ENCODE results near the gene RERE. TPM values are rescaled to one million over a fixed set of nuclear protein-coding genes. Genes with fewer than 3 reads are reported as not detected.

Gene RERE
- total RNA-seq, 1 experiment from 2014 or later: 40.6 TPM

GRCh38 chr1:8589571-8589970, 227.9 kb downstream of the RERE start:
- Histone ChIP-seq H3K4me3 (replicated peaks in 1 of 2; ENCODE audit: low read depth in 1 of 2, low read length in 2 of 2) (no peak overlapping the region), H3K4me2 (ENCODE audit: low read length) (no peak overlapping the region), H3K27me3 (ENCODE audit: insufficient read depth, low read length) (no peaks in the 10 kb centered on the region), H3K9me3 (ENCODE audit: control insufficient read depth in 1 of 2, insufficient read depth in 1 of 2, low read depth in 1 of 2, low read length in 2 of 2) (no peaks in the 10 kb centered on the region), H3K36me3 (ENCODE audit: control insufficient read depth in 1 of 2, insufficient read depth in 2 of 2, low read length in 2 of 2) (no peaks in the 10 kb centered on the region), H2AFZ (ENCODE audit: low read depth, low read length, poor library complexity, severe bottlenecking) (no peak overlapping the region), H3K9me2 (ENCODE audit: insufficient read depth) (no peaks in the 10 kb centered on the region), H3K9ac (ENCODE audit: low read length) (no peak overlapping the region), H3K79me2 (ENCODE audit: insufficient read depth, low read length) (0 out of 2 replicates have a peak, but pooled peaks cover 7% of the 10 kb centered on the region), H3K4me1 (ENCODE audit: control insufficient read depth in 1 of 2, insufficient read depth in 2 of 2, low read length in 2 of 2) (no peaks in the 10 kb centered on the region), H3K27ac (ENCODE audit: low read depth, low read length) (no peak overlapping the region), H4K20me1 (ENCODE audit: insufficient read depth) (no peaks in the 10 kb centered on the region)
- ChIA-PET RAD21 (ENCODE audit: low non-redundant PET in 1 of 2, low total read pairs in 2 of 2, uncharacterized antibody in 2 of 2, unreplicated experiment in 2 of 2) (no interaction called here), POLR2A (no interaction called here), CTCF (interaction anchor here (1.2 kb wide), 1 partner anchor 19 kb away, joined by 3 read pairs; no protein-coding TSS in a partner anchor)
- DNase-seq (ENCODE audit: low read depth, low spot score) (no peak), ATAC-seq (no peak)
- intact Hi-C loops (cut with micrococcal nuclease): no loop called here
- no TSS peak for BruUV-seq (replicated peaks)
- TF ChIP-seq EGR1 (IDR thresholded peaks at IDR 0.05; ENCODE audit: low read depth) (no peak), JUND (IDR thresholded peaks at IDR 0.05) (no peak), CBX3 (IDR thresholded peaks at IDR 0.05; ENCODE audit: low read depth) (no peak), ZBTB33 (IDR thresholded peaks at IDR 0.05; ENCODE audit: extremely low read depth, insufficient replicate concordance, low read length) (no peak), RAD21 (IDR thresholded peaks at IDR 0.05; ENCODE audit: low read depth) (no peak), POLR2AphosphoS5 (IDR thresholded peaks at IDR 0.05; ENCODE audit: low read depth, low read length) (no peak), CTCF (IDR thresholded peaks at IDR 0.05 in 2 of 3, conservative IDR thresholded peaks at IDR 0.05 in 1 of 3; ENCODE audit: borderline replicate concordance in 1 of 3, insufficient read depth in 1 of 3, low read depth in 2 of 3, low read length in 2 of 3) (no peak), ELF1 (IDR thresholded peaks at IDR 0.05; ENCODE audit: borderline replicate concordance, low read depth) (no peak), ATF3 (IDR thresholded peaks at IDR 0.05) (no peak), EZH2 (IDR thresholded peaks at IDR 0.05) (no peak), ZNF274 (IDR thresholded peaks at IDR 0.05; ENCODE audit: low read depth, low read length) (no peak)
- TF ChIP-seq, protein P1, sequence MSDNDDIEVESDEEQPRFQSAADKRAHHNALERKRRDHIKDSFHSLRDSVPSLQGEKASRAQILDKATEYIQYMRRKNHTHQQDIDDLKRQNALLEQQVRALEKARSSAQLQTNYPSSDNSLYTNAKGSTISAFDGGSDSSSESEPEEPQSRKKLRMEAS (IDR thresholded peaks at IDR 0.05): no peak
